ENCODE data around the gene TBX2. TPM values are rescaled to one million over a fixed set of nuclear protein-coding genes. Genes with fewer than 3 reads are reported as not detected.

Gene TBX2
- total RNA-seq, 1 donor from 2014 or later, result 1.7 TPM

GRCh38 chr17:61380836-61381525 is 18.7 kb upstream of the TBX2 start:
- H3K4me3 ChIP-seq (ENCODE audit: low read depth, low read length), result no peak overlapping the region
- no peak for DNase-seq (ENCODE audit: low read depth)
- TF ChIP-seq CTCF (conservative IDR thresholded peaks at IDR 0.05; ENCODE audit: low read depth, low read length), result no peak

DNA sequence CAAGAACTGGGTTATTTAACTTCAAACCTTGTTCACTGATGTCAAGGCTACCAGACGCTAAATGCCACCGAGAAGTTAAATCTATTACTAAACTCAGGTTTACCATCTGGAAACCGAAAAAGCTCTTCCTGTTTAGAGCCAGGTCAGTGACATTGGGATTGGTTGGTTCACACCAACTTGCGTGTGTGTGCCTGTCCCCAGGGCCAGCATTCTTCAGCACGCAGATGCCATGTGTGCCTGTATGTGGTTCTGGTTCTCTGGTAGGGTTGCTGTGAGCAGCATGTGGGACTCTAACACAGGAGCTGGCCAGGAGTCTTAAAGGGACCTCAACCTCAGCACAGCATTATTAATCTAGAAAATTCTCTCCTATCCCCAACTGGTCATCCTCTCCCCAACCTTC is 18.1 kb upstream of the TBX2 start:
- no peak for TF ChIP-seq CTCF (conservative IDR thresholded peaks at IDR 0.05; ENCODE audit: low read depth, low read length)
- DNase-seq (ENCODE audit: low read depth), result no peak
- no peak overlapping the region for H3K4me3 ChIP-seq (ENCODE audit: low read depth, low read length)

- H3K4me3 ChIP-seq (ENCODE audit: low read depth, low read length), result no peak overlapping the region
- TF ChIP-seq CTCF (conservative IDR thresholded peaks at IDR 0.05; ENCODE audit: low read depth, low read length), result no peak
- no peak for DNase-seq (ENCODE audit: low read depth)
Measured at GRCh38 chr17:61382796-61383688, 16.6 kb upstream of the TBX2 start.

DNA sequence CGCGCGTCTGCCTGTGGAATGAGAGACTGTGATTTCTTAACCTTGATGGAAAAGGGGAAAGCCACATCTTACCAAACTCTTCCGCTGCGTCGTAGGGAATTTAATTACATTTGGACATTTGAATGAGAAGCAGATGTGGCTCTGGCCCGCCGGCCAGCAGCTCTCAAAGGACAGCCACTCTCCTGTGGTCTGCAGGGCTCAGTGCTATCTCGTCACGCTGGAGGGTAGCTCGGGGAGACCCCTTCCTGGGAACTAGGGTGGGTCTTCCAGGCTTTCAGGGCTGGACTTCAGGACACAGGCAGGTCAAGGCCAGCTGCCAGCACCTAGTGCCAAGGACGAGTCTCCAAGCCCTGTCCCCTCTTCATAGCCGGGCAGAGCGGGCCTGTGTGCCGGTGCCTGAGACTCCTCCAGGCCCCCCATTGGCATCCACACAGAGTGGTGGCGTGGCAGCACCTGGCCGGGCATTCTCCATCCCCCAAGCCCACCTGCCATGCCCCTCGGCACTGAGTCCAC is 15.9 kb upstream of the TBX2 start:
- no peak for DNase-seq (ENCODE audit: low read depth)
- H3K4me3 ChIP-seq (ENCODE audit: low read depth, low read length), result no peak overlapping the region
- no peak for TF ChIP-seq CTCF (conservative IDR thresholded peaks at IDR 0.05; ENCODE audit: low read depth, low read length)

DNA sequence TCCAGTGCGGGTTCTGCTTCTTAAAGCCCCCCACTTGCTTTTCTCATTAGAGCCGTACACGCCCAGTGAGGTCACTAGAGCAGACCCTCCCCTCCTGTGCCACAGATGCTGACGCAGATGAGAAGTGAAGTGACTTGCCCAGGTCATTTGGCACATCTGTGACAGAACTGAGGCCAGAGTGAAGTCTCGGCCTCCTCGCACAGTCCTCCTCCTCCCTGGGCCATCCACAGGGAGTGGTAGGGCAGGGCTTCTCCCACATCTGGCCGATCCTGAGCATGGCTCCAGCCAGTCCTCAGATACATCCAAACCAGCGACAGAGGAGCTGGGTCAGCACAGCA is 15.3 kb upstream of the TBX2 start:
- TF ChIP-seq CTCF (conservative IDR thresholded peaks at IDR 0.05; ENCODE audit: low read depth, low read length), result no peak
- no peak overlapping the region for H3K4me3 ChIP-seq (ENCODE audit: low read depth, low read length)
- DNase-seq (ENCODE audit: low read depth), result no peak

DNA sequence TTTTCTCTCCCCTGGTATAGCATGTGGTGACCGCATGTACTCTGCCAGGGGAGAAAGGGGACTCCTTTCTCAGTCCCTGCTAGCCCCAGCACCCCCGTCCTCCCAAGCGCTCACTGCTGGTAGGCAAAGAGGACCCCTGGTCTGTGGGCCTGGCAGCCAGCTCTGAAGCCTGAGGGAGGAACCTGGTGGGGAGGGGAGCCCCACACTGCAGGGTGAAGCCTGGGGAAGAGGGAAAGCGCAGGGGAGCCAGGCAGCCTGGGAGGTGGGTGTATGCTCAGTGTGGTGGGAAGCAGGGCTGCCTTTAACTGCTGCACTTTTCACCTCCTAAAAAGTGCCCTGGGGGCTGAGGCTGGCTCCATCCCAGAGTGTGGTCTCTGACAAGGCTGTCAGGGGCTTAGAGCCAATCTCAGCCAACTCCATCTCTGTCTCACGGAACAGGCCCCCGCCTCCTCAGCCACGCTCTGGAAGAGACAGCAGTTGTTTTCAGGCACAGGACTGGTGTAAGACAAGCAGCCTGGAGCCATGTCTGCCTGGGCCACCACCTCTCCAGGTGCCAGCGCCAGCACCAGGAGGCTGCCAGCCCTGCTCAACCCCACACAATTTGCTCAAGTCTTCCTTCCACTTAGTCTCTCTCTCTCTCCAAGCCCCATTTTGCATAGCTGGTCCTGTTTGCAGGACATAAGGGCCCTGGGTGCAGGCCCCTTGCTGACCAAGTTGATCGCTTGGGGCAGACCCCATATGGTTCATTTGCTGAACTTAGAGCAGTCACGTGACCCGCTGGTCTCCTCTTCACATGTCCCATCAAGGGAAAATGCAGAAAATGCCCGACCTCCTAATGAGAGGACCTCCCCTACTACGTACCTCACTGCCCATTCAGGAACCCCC is 14.7 kb upstream of the TBX2 start:
- H3K4me3 ChIP-seq (ENCODE audit: low read depth, low read length), result no peak overlapping the region
- DNase-seq (ENCODE audit: low read depth), result no peak
- no peak for TF ChIP-seq CTCF (conservative IDR thresholded peaks at IDR 0.05; ENCODE audit: low read depth, low read length)
